ENCODE measurements around the gene SSB.

The SSB gene

GRCh38 chr2:169781249-169782013 lies 17.2 kb upstream of the SSB start:
- H3K4me3 ChIP-seq (ENCODE audit: low read length in 2 of 2): no peak overlapping the region
- no peaks in the 10 kb centered on the region for H3K4me1 ChIP-seq (ENCODE audit: control insufficient read depth, insufficient read depth, low read length)
- no peaks in the 10 kb centered on the region for H3K9me3 ChIP-seq (ENCODE audit: control insufficient read depth in 2 of 2, low read length in 2 of 2)
- H3K36me3 ChIP-seq (ENCODE audit: control insufficient read depth in 2 of 2, insufficient read depth in 2 of 2, low read length in 2 of 2): no peaks in the 10 kb centered on the region
- H3K27me3 ChIP-seq (ENCODE audit: control insufficient read depth in 1 of 2, insufficient read depth in 2 of 2, low read length in 2 of 2): no peaks in the 10 kb centered on the region
- no peak overlapping the region for H3K27ac ChIP-seq (ENCODE audit: low read length)
- H3K9ac ChIP-seq (ENCODE audit: low read length in 2 of 2): no peak overlapping the region

- Histone ChIP-seq H3K9me3 (ENCODE audit: control insufficient read depth in 2 of 2, low read length in 2 of 2) (no peaks in the 10 kb centered on the region), H3K4me3 (ENCODE audit: low read length in 2 of 2) (no peak overlapping the region), H3K36me3 (ENCODE audit: control insufficient read depth in 2 of 2, insufficient read depth in 2 of 2, low read length in 2 of 2) (no peaks in the 10 kb centered on the region), H3K27ac (ENCODE audit: low read length) (no peak overlapping the region), H3K27me3 (ENCODE audit: control insufficient read depth in 1 of 2, insufficient read depth in 2 of 2, low read length in 2 of 2) (no peaks in the 10 kb centered on the region), H3K9ac (ENCODE audit: low read length in 2 of 2) (no peak overlapping the region), H3K4me1 (ENCODE audit: control insufficient read depth, insufficient read depth, low read length) (no peaks in the 10 kb centered on the region)
These were observed 16.2 kb upstream of the SSB start for GRCh38 chr2:169782513-169782912.

GRCh38 chr2:169790581-169790980 lies 8.1 kb upstream of the SSB start:
- Histone ChIP-seq H3K4me1 (ENCODE audit: control insufficient read depth, insufficient read depth, low read length) (no peaks in the 10 kb centered on the region), H3K27me3 (ENCODE audit: control insufficient read depth in 1 of 2, insufficient read depth in 2 of 2, low read length in 2 of 2) (no peaks in the 10 kb centered on the region), H3K9me3 (ENCODE audit: control insufficient read depth in 2 of 2, low read length in 2 of 2) (no peaks in the 10 kb centered on the region), H3K27ac (ENCODE audit: low read length) (no peak overlapping the region), H3K9ac (ENCODE audit: low read length in 2 of 2) (no peak overlapping the region), H3K4me3 (ENCODE audit: low read length in 2 of 2) (no peak overlapping the region), H3K36me3 (ENCODE audit: control insufficient read depth in 2 of 2, insufficient read depth in 2 of 2, low read length in 2 of 2) (peaks cover 0 to 2% of the 10 kb centered on the region in 2 donors)

GRCh38 chr2:169795181-169795580 lies 3.5 kb upstream of the SSB start:
- Histone ChIP-seq H3K9ac (ENCODE audit: low read length in 2 of 2) (no peak overlapping the region), H3K9me3 (ENCODE audit: control insufficient read depth in 2 of 2, low read length in 2 of 2) (no peaks in the 10 kb centered on the region), H3K36me3 (ENCODE audit: control insufficient read depth in 2 of 2, insufficient read depth in 2 of 2, low read length in 2 of 2) (peaks cover 0 to 2% of the 10 kb centered on the region in 2 donors), H3K4me1 (ENCODE audit: control insufficient read depth, insufficient read depth, low read length) (no peaks in the 10 kb centered on the region), H3K27ac (ENCODE audit: low read length) (no peak overlapping the region), H3K27me3 (ENCODE audit: control insufficient read depth in 1 of 2, insufficient read depth in 2 of 2, low read length in 2 of 2) (no peaks in the 10 kb centered on the region), H3K4me3 (ENCODE audit: low read length in 2 of 2) (no peak overlapping the region)

- Histone ChIP-seq H3K9me3 (ENCODE audit: control insufficient read depth in 2 of 2, low read length in 2 of 2) (no peaks in the 10 kb centered on the region), H3K27me3 (ENCODE audit: control insufficient read depth in 1 of 2, insufficient read depth in 2 of 2, low read length in 2 of 2) (no peaks in the 10 kb centered on the region), H3K4me3 (ENCODE audit: low read length in 2 of 2) (no peak overlapping the region), H3K4me1 (ENCODE audit: control insufficient read depth, insufficient read depth, low read length) (no peaks in the 10 kb centered on the region), H3K27ac (ENCODE audit: low read length) (no peak overlapping the region), H3K9ac (ENCODE audit: low read length in 2 of 2) (no peak overlapping the region), H3K36me3 (ENCODE audit: control insufficient read depth in 2 of 2, insufficient read depth in 2 of 2, low read length in 2 of 2) (peaks cover 0 to 2% of the 10 kb centered on the region in 2 donors)
These were observed 2.2 kb upstream of the SSB start for GRCh38 chr2:169796441-169796840.

GRCh38 chr2:169797601-169798000 lies 1.1 kb upstream of the SSB start:
- H3K9ac ChIP-seq (ENCODE audit: low read length in 2 of 2): no peak overlapping the region
- peaks cover 0 to 2% of the 10 kb centered on the region in 2 donors for H3K36me3 ChIP-seq (ENCODE audit: control insufficient read depth in 2 of 2, insufficient read depth in 2 of 2, low read length in 2 of 2)
- no peaks in the 10 kb centered on the region for H3K4me1 ChIP-seq (ENCODE audit: control insufficient read depth, insufficient read depth, low read length)

GRCh38 chr2:169798397-169798717 lies 314 bp upstream of the SSB start:
- H3K27ac ChIP-seq (ENCODE audit: low read length): peak overlapping the region; percentile 76
- peaks cover 0 to 2% of the 10 kb centered on the region in 2 donors for H3K36me3 ChIP-seq (ENCODE audit: control insufficient read depth in 2 of 2, insufficient read depth in 2 of 2, low read length in 2 of 2)
- H3K4me3 ChIP-seq (ENCODE audit: low read length in 2 of 2): peak overlapping the region; percentile 61 to 90
- H3K27me3 ChIP-seq (ENCODE audit: control insufficient read depth in 1 of 2, insufficient read depth in 2 of 2, low read length in 2 of 2): no peaks in the 10 kb centered on the region
- H3K9me3 ChIP-seq (ENCODE audit: control insufficient read depth in 2 of 2, low read length in 2 of 2): no peaks in the 10 kb centered on the region
- H3K9ac ChIP-seq (ENCODE audit: low read length in 2 of 2): peak overlapping the region; percentile 81 to 85
- H3K4me1 ChIP-seq (ENCODE audit: control insufficient read depth, insufficient read depth, low read length): no peaks in the 10 kb centered on the region

More at GRCh38 chr2:169797601-169798000, 1.1 kb upstream of the SSB start:
- Histone ChIP-seq H3K9me3 (ENCODE audit: control insufficient read depth in 2 of 2, low read length in 2 of 2) (no peaks in the 10 kb centered on the region), H3K27ac (ENCODE audit: low read length) (no peak overlapping the region), H3K27me3 (ENCODE audit: control insufficient read depth in 1 of 2, insufficient read depth in 2 of 2, low read length in 2 of 2) (no peaks in the 10 kb centered on the region), H3K4me3 (ENCODE audit: low read length in 2 of 2) (no peak overlapping the region)

GRCh38 chr2:169803480-169803879 lies 4.8 kb downstream of the SSB start:
- Histone ChIP-seq H3K9me3 (ENCODE audit: control insufficient read depth in 2 of 2, low read length in 2 of 2) (no peaks in the 10 kb centered on the region), H3K4me1 (ENCODE audit: control insufficient read depth, insufficient read depth, low read length) (no peaks in the 10 kb centered on the region), H3K27ac (ENCODE audit: low read length) (no peak overlapping the region), H3K4me3 (ENCODE audit: low read length in 2 of 2) (no peak overlapping the region), H3K36me3 (ENCODE audit: control insufficient read depth in 2 of 2, insufficient read depth in 2 of 2, low read length in 2 of 2) (peaks cover 18 to 21% of the 10 kb centered on the region in 2 donors), H3K27me3 (ENCODE audit: control insufficient read depth in 1 of 2, insufficient read depth in 2 of 2, low read length in 2 of 2) (no peaks in the 10 kb centered on the region), H3K9ac (ENCODE audit: low read length in 2 of 2) (no peak overlapping the region)

GRCh38 chr2:169806586-169806985 lies 7.9 kb downstream of the SSB start:
- H3K36me3 ChIP-seq (ENCODE audit: control insufficient read depth in 2 of 2, insufficient read depth in 2 of 2, low read length in 2 of 2): peaks cover 20 to 24% of the 10 kb centered on the region in 2 donors
- H3K4me1 ChIP-seq (ENCODE audit: control insufficient read depth, insufficient read depth, low read length): no peaks in the 10 kb centered on the region
- no peak overlapping the region for H3K9ac ChIP-seq (ENCODE audit: low read length in 2 of 2)
- no peak overlapping the region for H3K4me3 ChIP-seq (ENCODE audit: low read length in 2 of 2)
- no peaks in the 10 kb centered on the region for H3K9me3 ChIP-seq (ENCODE audit: control insufficient read depth in 2 of 2, low read length in 2 of 2)
- H3K27me3 ChIP-seq (ENCODE audit: control insufficient read depth in 1 of 2, insufficient read depth in 2 of 2, low read length in 2 of 2): no peaks in the 10 kb centered on the region
- no peak overlapping the region for H3K27ac ChIP-seq (ENCODE audit: low read length)

- Histone ChIP-seq H3K27me3 (ENCODE audit: control insufficient read depth in 1 of 2, insufficient read depth in 2 of 2, low read length in 2 of 2) (no peaks in the 10 kb centered on the region), H3K9me3 (ENCODE audit: control insufficient read depth in 2 of 2, low read length in 2 of 2) (no peaks in the 10 kb centered on the region), H3K4me1 (ENCODE audit: control insufficient read depth, insufficient read depth, low read length) (no peaks in the 10 kb centered on the region), H3K36me3 (ENCODE audit: control insufficient read depth in 2 of 2, insufficient read depth in 2 of 2, low read length in 2 of 2) (peaks cover 25 to 30% of the 10 kb centered on the region in 2 donors), H3K4me3 (ENCODE audit: low read length in 2 of 2) (no peak overlapping the region), H3K9ac (ENCODE audit: low read length in 2 of 2) (no peak overlapping the region), H3K27ac (ENCODE audit: low read length) (no peak overlapping the region)
These were observed 9.6 kb downstream of the SSB start for GRCh38 chr2:169808221-169808620.

GRCh38 chr2:169815849-169816248 lies 17.2 kb downstream of the SSB start:
- H3K9ac ChIP-seq (ENCODE audit: low read length in 2 of 2): no peak overlapping the region
- H3K27ac ChIP-seq (ENCODE audit: low read length): no peak overlapping the region
- H3K27me3 ChIP-seq (ENCODE audit: control insufficient read depth in 1 of 2, insufficient read depth in 2 of 2, low read length in 2 of 2): no peaks in the 10 kb centered on the region
- H3K9me3 ChIP-seq (ENCODE audit: control insufficient read depth in 2 of 2, low read length in 2 of 2): no peaks in the 10 kb centered on the region
- H3K36me3 ChIP-seq (ENCODE audit: control insufficient read depth in 2 of 2, insufficient read depth in 2 of 2, low read length in 2 of 2): peaks cover 18 to 21% of the 10 kb centered on the region in 2 donors
- no peaks in the 10 kb centered on the region for H3K4me1 ChIP-seq (ENCODE audit: control insufficient read depth, insufficient read depth, low read length)
- H3K4me3 ChIP-seq (ENCODE audit: low read length in 2 of 2): no peak overlapping the region

All from stomach smooth muscle (tissue), 2 donors.